Measurements from ENCODE around the gene DHRSX.

- TF ChIP-seq ZNF565 (CRISPR knock-in tag; conservative IDR thresholded peaks at IDR 0.05; ENCODE audit: low read depth): no peak
- TF ChIP-seq PPARA (CRISPR knock-in tag; IDR thresholded peaks at IDR 0.05; ENCODE audit: borderline replicate concordance): no peak
- TF ChIP-seq BACH2 (CRISPR knock-in tag; IDR thresholded peaks at IDR 0.05; ENCODE audit: borderline replicate concordance): no peak
- TF ChIP-seq TOX (CRISPR knock-in tag; IDR thresholded peaks at IDR 0.05; ENCODE audit: borderline replicate concordance): no peak
- TF ChIP-seq ARNTL (CRISPR knock-in tag; IDR thresholded peaks at IDR 0.05; ENCODE audit: borderline replicate concordance, low read depth): no peak
- TF ChIP-seq POU6F1 (CRISPR knock-in tag; IDR thresholded peaks at IDR 0.05; ENCODE audit: borderline replicate concordance, low read depth): no peak
- TF ChIP-seq RARB (CRISPR knock-in tag; IDR thresholded peaks at IDR 0.05): no peak
- TF ChIP-seq CREB5 (CRISPR knock-in tag; IDR thresholded peaks at IDR 0.05; ENCODE audit: low read depth): no peak
Measured at GRCh38 chrX:2172359-2172758, 328.4 kb downstream of the DHRSX start.

Data from SK-N-SH treated with all-trans-retinoic acid at 6 μM for 48 hours (cell line).